Muscle layer of colon (tissue), 2 donors: ENCODE results near the gene GAL3ST3.

Source experiments
- H3K27ac ChIP-seq: one replicate; pipeline ENCODE4 v1.7.0; 2013; ENCODE audit warnings: low read depth, mild to moderate bottlenecking, low read length, moderate library complexity
- H3K27me3 ChIP-seq, 2 donors: one replicate each; pipeline ENCODE4 v1.7.0; 2013; ENCODE audit warnings: low read length in 2 of 2, mild to moderate bottlenecking in 2 of 2; ENCODE audit not compliant: insufficient read depth in 2 of 2, control insufficient read depth in 1 of 2
- H3K36me3 ChIP-seq: one replicate; pipeline ENCODE4 v1.7.0; 2013; ENCODE audit warnings: mild to moderate bottlenecking, low read length; ENCODE audit not compliant: insufficient read depth
- H3K4me1 ChIP-seq: one replicate; pipeline ENCODE4 v1.7.0; 2013; ENCODE audit warnings: mild to moderate bottlenecking, low read length; ENCODE audit not compliant: insufficient read depth
- H3K4me3 ChIP-seq, 2 donors: one replicate each; pipeline ENCODE4 v1.7.0; 2013; ENCODE audit warnings: low read length in 2 of 2, low read depth in 1 of 2, mild to moderate bottlenecking in 1 of 2, moderate library complexity in 1 of 2
- H3K9ac ChIP-seq: one replicate; pipeline ENCODE4 v1.7.0; 2013; ENCODE audit warnings: low read length
- H3K9me3 ChIP-seq: one replicate; pipeline ENCODE4 v1.7.0; 2013; ENCODE audit warnings: mild to moderate bottlenecking, low read length
- donor health status: abdominal sarcoma.
- donor health status: Adenocarcinoma of cecum.

Gene GAL3ST3

GRCh38 chr11:66008095-66008467 lies 40.9 kb downstream of the GAL3ST3 start:
- Histone ChIP-seq H3K27me3 (peaks cover 5 to 10% of the 10 kb centered on the region in 2 donors), H3K4me3 (no peak overlapping the region), H3K9me3 (no peaks in the 10 kb centered on the region), H3K9ac (no peak overlapping the region), H3K36me3 (peaks cover 15% of the 10 kb centered on the region), H3K4me1 (peaks cover 9% of the 10 kb centered on the region), H3K27ac (no peak overlapping the region)

GRCh38 chr11:66007201-66007634 lies 41.7 kb downstream of the GAL3ST3 start:
- H3K9me3 ChIP-seq = no peaks in the 10 kb centered on the region
- H3K27ac ChIP-seq = no peak overlapping the region
- peaks cover 12% of the 10 kb centered on the region for H3K4me1 ChIP-seq
- H3K9ac ChIP-seq = no peak overlapping the region
- H3K36me3 ChIP-seq = peaks cover 15% of the 10 kb centered on the region
- no peak overlapping the region for H3K4me3 ChIP-seq
- H3K27me3 ChIP-seq = peaks cover 0 to 8% of the 10 kb centered on the region in 2 donors

- Histone ChIP-seq H3K27ac (no peak overlapping the region), H3K9ac (no peak overlapping the region), H3K27me3 (peaks cover 0 to 4% of the 10 kb centered on the region in 2 donors), H3K4me3 (no peak overlapping the region), H3K9me3 (no peaks in the 10 kb centered on the region), H3K4me1 (peaks cover 12% of the 10 kb centered on the region), H3K36me3 (peaks cover 15% of the 10 kb centered on the region)
Observed at GRCh38 chr11:66006891-66007176, 42.1 kb downstream of the GAL3ST3 start.

- peaks cover 8% of the 10 kb centered on the region for H3K4me1 ChIP-seq
- H3K4me3 ChIP-seq = no peak overlapping the region
- H3K36me3 ChIP-seq = peaks cover 15% of the 10 kb centered on the region
- no peaks in the 10 kb centered on the region for H3K9me3 ChIP-seq
- H3K27me3 ChIP-seq = no peaks in the 10 kb centered on the region
- H3K27ac ChIP-seq = no peak overlapping the region
- H3K9ac ChIP-seq = no peak overlapping the region
Observed at GRCh38 chr11:66006134-66006890, 42.6 kb downstream of the GAL3ST3 start.

- Histone ChIP-seq H3K4me1 (peaks cover 16% of the 10 kb centered on the region), H3K27ac (no peak overlapping the region), H3K36me3 (peaks cover 28% of the 10 kb centered on the region), H3K4me3 (no peak overlapping the region), H3K27me3 (no peaks in the 10 kb centered on the region), H3K9ac (no peak overlapping the region), H3K9me3 (no peaks in the 10 kb centered on the region)
Observed at GRCh38 chr11:66004186-66004585, 44.8 kb downstream of the GAL3ST3 start.

GRCh38 chr11:66003291-66003690 lies 45.7 kb downstream of the GAL3ST3 start:
- H3K9me3 ChIP-seq = no peaks in the 10 kb centered on the region
- H3K9ac ChIP-seq = peak overlapping the region; percentile 62
- H3K4me3 ChIP-seq = peak overlapping the region; percentile 98 to 100
- peaks cover 37% of the 10 kb centered on the region for H3K36me3 ChIP-seq
- no peaks in the 10 kb centered on the region for H3K27me3 ChIP-seq
- H3K4me1 ChIP-seq = peaks cover 16% of the 10 kb centered on the region
- peak overlapping the region; percentile 93 for H3K27ac ChIP-seq

- Histone ChIP-seq H3K9ac (peak overlapping the region; percentile 62), H3K27me3 (no peaks in the 10 kb centered on the region), H3K27ac (peak overlapping the region; percentile 93), H3K4me3 (peak overlapping the region; percentile 98 to 100), H3K9me3 (no peaks in the 10 kb centered on the region), H3K36me3 (peaks cover 43% of the 10 kb centered on the region), H3K4me1 (peaks cover 16% of the 10 kb centered on the region)
Observed at GRCh38 chr11:66002648-66003225, 46.2 kb downstream of the GAL3ST3 start.

GRCh38 chr11:66001942-66002647 lies 46.9 kb downstream of the GAL3ST3 start, which contains the start of the genes BANF1 and EIF1AD:
BANF1 (plus strand) TSS chr11:66002503; CDS start chr11:66003251, 748 bp downstream.
EIF1AD (minus strand) TSS chr11:66002157; CDS start chr11:66000389, 1,768 bp downstream.
- H3K9ac ChIP-seq = peak within 1 kb of the TSS; percentile 89
- peaks cover 49% of the 10 kb centered on the region for H3K36me3 ChIP-seq
- H3K4me1 ChIP-seq = peaks cover 16% of the 10 kb centered on the region
- H3K4me3 ChIP-seq = peak within 1 kb of the TSS; percentile 98 to 100
- no peaks in the 10 kb centered on the region for H3K27me3 ChIP-seq
- H3K27ac ChIP-seq = peak within 1 kb of the TSS; percentile 93
- H3K9me3 ChIP-seq = no peaks in the 10 kb centered on the region

GRCh38 chr11:65997286-65997685 lies 51.7 kb downstream of the GAL3ST3 start:
- H3K9me3 ChIP-seq = no peaks in the 10 kb centered on the region
- no peak overlapping the region for H3K9ac ChIP-seq
- no peaks in the 10 kb centered on the region for H3K27me3 ChIP-seq
- H3K27ac ChIP-seq = no peak overlapping the region
- no peak overlapping the region for H3K4me3 ChIP-seq
- peaks cover 8% of the 10 kb centered on the region for H3K4me1 ChIP-seq
- H3K36me3 ChIP-seq = peaks cover 37% of the 10 kb centered on the region

- no peaks in the 10 kb centered on the region for H3K27me3 ChIP-seq
- no peak overlapping the region for H3K4me3 ChIP-seq
- no peaks in the 10 kb centered on the region for H3K4me1 ChIP-seq
- peaks cover 2% of the 10 kb centered on the region for H3K36me3 ChIP-seq
- no peak overlapping the region for H3K9ac ChIP-seq
- no peak overlapping the region for H3K27ac ChIP-seq
- no peaks in the 10 kb centered on the region for H3K9me3 ChIP-seq
Observed at GRCh38 chr11:65992056-65992455, 56.9 kb downstream of the GAL3ST3 start.
